ENCODE results near the gene HDAC11.

DNA sequence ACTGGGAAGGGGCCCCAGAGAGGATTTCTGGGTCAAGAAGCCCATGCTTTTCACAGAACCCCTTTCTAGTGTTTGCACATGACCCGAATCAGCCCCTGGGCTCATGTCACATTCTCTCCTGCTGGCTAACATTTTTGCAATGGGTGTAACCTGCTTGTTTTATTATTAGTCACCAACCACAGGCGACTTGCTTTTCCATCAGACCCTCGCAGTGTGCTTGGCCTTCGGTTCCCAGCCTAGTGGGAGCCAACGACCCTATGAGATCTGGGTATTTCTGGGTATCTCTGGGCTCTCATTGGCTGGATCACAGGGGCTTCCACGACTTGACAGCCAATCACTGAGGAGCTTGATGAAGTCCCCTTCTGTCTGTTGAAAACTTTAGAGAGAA lies 57.8 kb downstream of the HDAC11 start:
- no peak for TF ChIP-seq MAZ (IDR thresholded peaks at IDR 0.05; ENCODE audit: borderline replicate concordance, low read depth, low read length)
- no peak for TF ChIP-seq POLR2A (IDR thresholded peaks at IDR 0.05; ENCODE audit: low read depth, low read length)
- no peak for TF ChIP-seq SMC3 (IDR thresholded peaks at IDR 0.05; ENCODE audit: low read depth, low read length)
- TF ChIP-seq, protein P1, sequence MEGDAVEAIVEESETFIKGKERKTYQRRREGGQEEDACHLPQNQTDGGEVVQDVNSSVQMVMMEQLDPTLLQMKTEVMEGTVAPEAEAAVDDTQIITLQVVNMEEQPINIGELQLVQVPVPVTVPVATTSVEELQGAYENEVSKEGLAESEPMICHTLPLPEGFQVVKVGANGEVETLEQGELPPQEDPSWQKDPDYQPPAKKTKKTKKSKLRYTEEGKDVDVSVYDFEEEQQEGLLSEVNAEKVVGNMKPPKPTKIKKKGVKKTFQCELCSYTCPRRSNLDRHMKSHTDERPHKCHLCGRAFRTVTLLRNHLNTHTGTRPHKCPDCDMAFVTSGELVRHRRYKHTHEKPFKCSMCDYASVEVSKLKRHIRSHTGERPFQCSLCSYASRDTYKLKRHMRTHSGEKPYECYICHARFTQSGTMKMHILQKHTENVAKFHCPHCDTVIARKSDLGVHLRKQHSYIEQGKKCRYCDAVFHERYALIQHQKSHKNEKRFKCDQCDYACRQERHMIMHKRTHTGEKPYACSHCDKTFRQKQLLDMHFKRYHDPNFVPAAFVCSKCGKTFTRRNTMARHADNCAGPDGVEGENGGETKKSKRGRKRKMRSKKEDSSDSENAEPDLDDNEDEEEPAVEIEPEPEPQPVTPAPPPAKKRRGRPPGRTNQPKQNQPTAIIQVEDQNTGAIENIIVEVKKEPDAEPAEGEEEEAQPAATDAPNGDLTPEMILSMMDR (conservative IDR thresholded peaks at IDR 0.05; ENCODE audit: low read depth, low read length), result no peak
- no peak for TF ChIP-seq CEBPB (IDR thresholded peaks at IDR 0.05; ENCODE audit: low read depth, low read length)
- no peak for TF ChIP-seq RFX5 (IDR thresholded peaks at IDR 0.05; ENCODE audit: low read depth, low read length)
- TF ChIP-seq, protein P2, sequence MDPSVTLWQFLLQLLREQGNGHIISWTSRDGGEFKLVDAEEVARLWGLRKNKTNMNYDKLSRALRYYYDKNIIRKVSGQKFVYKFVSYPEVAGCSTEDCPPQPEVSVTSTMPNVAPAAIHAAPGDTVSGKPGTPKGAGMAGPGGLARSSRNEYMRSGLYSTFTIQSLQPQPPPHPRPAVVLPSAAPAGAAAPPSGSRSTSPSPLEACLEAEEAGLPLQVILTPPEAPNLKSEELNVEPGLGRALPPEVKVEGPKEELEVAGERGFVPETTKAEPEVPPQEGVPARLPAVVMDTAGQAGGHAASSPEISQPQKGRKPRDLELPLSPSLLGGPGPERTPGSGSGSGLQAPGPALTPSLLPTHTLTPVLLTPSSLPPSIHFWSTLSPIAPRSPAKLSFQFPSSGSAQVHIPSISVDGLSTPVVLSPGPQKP (IDR thresholded peaks at IDR 0.05; ENCODE audit: borderline replicate concordance, low read depth, low read length), result no peak
- peak; percentile 81 for TF ChIP-seq BHLHE40 (IDR thresholded peaks at IDR 0.05; ENCODE audit: low read depth, low read length)
- peak; percentile 67 for TF ChIP-seq FOS (IDR thresholded peaks at IDR 0.05; ENCODE audit: low read depth, low read length)
- TF ChIP-seq RCOR1 (IDR thresholded peaks at IDR 0.05; ENCODE audit: insufficient replicate concordance, low read length), result no peak

All from IMR-90 (cell line).